HepG2 (cell line): Measurements from ENCODE around the gene DNMT3B. TPM values are rescaled to one million over a fixed set of nuclear protein-coding genes. Genes with fewer than 3 reads are reported as not detected.

Experiments used
- CCDC6 ChIP-seq: sonication (generic); formaldehyde crosslinking; IDR thresholded peaks from 2 replicates; pipeline ENCODE4 v1.8.1; 2022; ENCODE audit warnings: mild to moderate bottlenecking, missing genetic modification reagents, moderate library complexity
- CHD2 ChIP-seq: IDR thresholded peaks from 2 replicates; pipeline ENCODE4 v1.6.1; 2011; ENCODE audit warnings: low read depth, low read length, improper control_type of control experiment
- DZIP1 ChIP-seq: sonication (generic); formaldehyde crosslinking; IDR thresholded peaks from 2 replicates; pipeline ENCODE4 v1.5.0; 2020; ENCODE audit warnings: mild to moderate bottlenecking, missing genetic modification reagents
- FOXO1 ChIP-seq: sonication (generic); formaldehyde crosslinking; IDR thresholded peaks from 2 replicates; pipeline ENCODE4 v1.4.0; 2020; ENCODE audit warnings: missing genetic modification reagents
- KDM2A ChIP-seq: sonication (generic); formaldehyde crosslinking; IDR thresholded peaks from 2 replicates; pipeline ENCODE4 v1.4.0; 2020; ENCODE audit warnings: low read depth, missing genetic modification reagents, borderline replicate concordance
- MBNL3 ChIP-seq: fragments of 250-450 bp; sonication (Bioruptor Pico); conservative IDR thresholded peaks from 2 replicates; pipeline ENCODE4 v1.8.0; 2022; ENCODE audit warnings: mild to moderate bottlenecking, inconsistent platforms
- NFAT5 ChIP-seq: sonication (generic); formaldehyde crosslinking; IDR thresholded peaks from 2 replicates; pipeline ENCODE4 v1.4.0; 2020; ENCODE audit warnings: missing genetic modification reagents
- NFE2L2 ChIP-seq: fragments of 150-350 bp; IDR thresholded peaks from 2 replicates; pipeline ENCODE4 v1.6.1; 2014; ENCODE audit warnings: low read length
- NFKB2 ChIP-seq: sonication (generic); formaldehyde crosslinking; IDR thresholded peaks from 2 replicates; pipeline ENCODE4 v1.4.0; 2020; ENCODE audit warnings: missing genetic modification reagents, borderline replicate concordance
- SMYD3 ChIP-seq: sonication (generic); formaldehyde crosslinking; IDR thresholded peaks from 2 replicates; pipeline ENCODE4 v1.8.1; 2023; ENCODE audit warnings: mild to moderate bottlenecking, missing genetic modification reagents
- TEAD2 ChIP-seq: sonication (generic); formaldehyde crosslinking; IDR thresholded peaks from 2 replicates; pipeline ENCODE4 v1.9.0; 2021; ENCODE audit warnings: missing genetic modification reagents
- TFDP2 ChIP-seq: sonication (generic); formaldehyde crosslinking; IDR thresholded peaks from 2 replicates; pipeline ENCODE4 v1.4.0; 2020; ENCODE audit warnings: missing genetic modification reagents
- ZBTB1 ChIP-seq: sonication (generic); formaldehyde crosslinking; IDR thresholded peaks from 2 replicates; pipeline ENCODE4 v1.4.0; 2020; ENCODE audit warnings: missing genetic modification reagents, borderline replicate concordance
- ZNF24 ChIP-seq: fragments of 450-650 bp; IDR thresholded peaks from 2 replicates; pipeline ENCODE4 v1.6.1; 2017; ENCODE audit warnings: antibody characterized with exemption, mild to moderate bottlenecking
- ZNF3 ChIP-seq: IDR thresholded peaks from 2 replicates; pipeline ENCODE4 v1.7.0; 2017; ENCODE audit warnings: inconsistent platforms
- ZNF451 ChIP-seq: sonication (generic); formaldehyde crosslinking; IDR thresholded peaks from 2 replicates; pipeline ENCODE4 v1.5.0; 2020; ENCODE audit warnings: mild to moderate bottlenecking, missing genetic modification reagents
- ZNF557 ChIP-seq: sonication (generic); formaldehyde crosslinking; IDR thresholded peaks from 2 replicates; pipeline ENCODE4 v1.4.0; 2020; ENCODE audit warnings: missing genetic modification reagents
- ZNF580 ChIP-seq: IDR thresholded peaks from 2 replicates; pipeline ENCODE4 v1.6.1; 2016; ENCODE audit warnings: low read depth, borderline replicate concordance
- ZNF691 ChIP-seq: sonication (generic); formaldehyde crosslinking; IDR thresholded peaks from 2 replicates; pipeline ENCODE4 v1.4.0; 2020; ENCODE audit warnings: missing genetic modification reagents, low read depth, mild to moderate bottlenecking, borderline replicate concordance
- ZNF747 ChIP-seq: sonication (generic); formaldehyde crosslinking; IDR thresholded peaks from 2 replicates; pipeline ENCODE4 v1.8.1; 2023; ENCODE audit warnings: missing genetic modification reagents, mild to moderate bottlenecking, borderline replicate concordance
- ZNF761 ChIP-seq: sonication (generic); formaldehyde crosslinking; conservative IDR thresholded peaks from 2 replicates; pipeline ENCODE4 v1.4.0; 2020; ENCODE audit warnings: mild to moderate bottlenecking, missing genetic modification reagents
- ZSCAN25 ChIP-seq: sonication (generic); formaldehyde crosslinking; IDR thresholded peaks from 2 replicates; pipeline ENCODE4 v1.8.0; 2022; ENCODE audit warnings: mild to moderate bottlenecking, missing genetic modification reagents
- polyA plus RNA-seq, 8 experiments: library from polyadenylated mRNA; depleted of rRNA in 3 of 8; stranded (reverse) in 7 of 8; unstranded in 1 of 8; fragments of >200 nt; fragmentation: Illumina TruSeq in 4 of 8; extraction: Trizol in 4 of 8; gene quantifications; 2 replicates each; pipeline versions ENCODE4 v1.2.1 to v1.2.3, GENCODE V29; 2011 to 2016; ENCODE audit warnings: low read depth in 4 of 8, missing spikeins in 1 of 8, mixed read lengths in 1 of 8; ENCODE audit not compliant: insufficient read depth in 1 of 8
- total RNA-seq, 5 experiments: library from RNA; depleted of rRNA; stranded (reverse); fragments of >200 nt; fragmentation: Illumina TruSeq; extraction: Trizol; gene quantifications; 2 replicates each; pipeline ENCODE4 v1.2.3, GENCODE V29; 2016; ENCODE audit warnings: low read depth in 1 of 5

Gene DNMT3B
- total and polyA plus RNA-seq, 2 of the 13 experiments (the other 11 are each of a cell fraction or from before 2014, with no cell fraction given) = 3.8 to 13.9 TPM

- TF ChIP-seq MBNL3 (CRISPR knock-in tag) = no peak
- TF ChIP-seq ZNF580 (CRISPR knock-in tag) = no peak
- TF ChIP-seq NFKB2 (CRISPR knock-in tag) = peak; percentile 46; the same call in 1 of the 2 replicates
- no peak for TF ChIP-seq ZBTB1 (CRISPR knock-in tag)
- TF ChIP-seq NFE2L2 = no peak
- TF ChIP-seq TEAD2 (CRISPR knock-in tag) = no peak
- no peak for TF ChIP-seq TFDP2 (CRISPR knock-in tag)
- TF ChIP-seq ZNF691 = no peak
- 0 out of 2 replicates have a peak, but pooled peaks have one; percentile 38 for TF ChIP-seq ZNF761
- TF ChIP-seq ZNF24 = 0 out of 2 replicates have a peak, but pooled peaks have one; percentile 22
- no peak for TF ChIP-seq CCDC6 (CRISPR knock-in tag)
- TF ChIP-seq FOXO1 (CRISPR knock-in tag) = no peak
- 0 out of 2 replicates have a peak, but pooled peaks have one; percentile 22 for TF ChIP-seq ZNF747
- no peak for TF ChIP-seq DZIP1 (CRISPR knock-in tag)
- peak; percentile 5; the same call in 1 of the 2 replicates for TF ChIP-seq KDM2A (CRISPR knock-in tag)
- TF ChIP-seq ZSCAN25 (CRISPR knock-in tag) = peak; percentile 68
- TF ChIP-seq NFAT5 (CRISPR knock-in tag) = no peak
- no peak for TF ChIP-seq CHD2
- no peak for TF ChIP-seq ZNF3 (CRISPR knock-in tag)
- TF ChIP-seq ZNF451 (CRISPR knock-in tag) = no peak
- no peak for TF ChIP-seq ZNF557
- TF ChIP-seq SMYD3 (CRISPR knock-in tag) = no peak
Observed at GRCh38 chr20:32761417-32761830, 761 bp upstream of the DNMT3B start (continued).
